ENCODE results near the gene CD82.

The CD82 gene

GRCh38 chr11:44607987-44608386 is 42.5 kb downstream of the CD82 start:
- in situ Hi-C loops (cut with MboI; ENCODE audit: low pct_unique_long_range_greater_than_20kb, low sequenced_read_pairs, unreplicated experiment), result loop anchor here (5.0 kb wide), 1 partner anchor 51 kb away; no protein-coding TSS in a partner anchor
- DNase-seq (ENCODE audit: low spot score), result no peak

GRCh38 chr11:44608651-44608990 is 43.2 kb downstream of the CD82 start:
- no peak for TF ChIP-seq CTCF (IDR thresholded peaks at IDR 0.05; ENCODE audit: extremely low read depth, insufficient read depth, missing control alignments)
- in situ Hi-C loops (cut with MboI; ENCODE audit: low pct_unique_long_range_greater_than_20kb, low sequenced_read_pairs, unreplicated experiment), result loop anchor here (5.0 kb wide), 1 partner anchor 51 kb away; no protein-coding TSS in a partner anchor

More at GRCh38 chr11:44607987-44608386, 42.5 kb downstream of the CD82 start:
- TF ChIP-seq CTCF (IDR thresholded peaks at IDR 0.05; ENCODE audit: extremely low read depth, insufficient read depth, missing control alignments), result no peak

GRCh38 chr11:44608991-44609782 is 43.7 kb downstream of the CD82 start:
- peak; percentile 61 for DNase-seq (ENCODE audit: low spot score)
- in situ Hi-C loops (cut with MboI; ENCODE audit: low pct_unique_long_range_greater_than_20kb, low sequenced_read_pairs, unreplicated experiment), result loop anchor here (5.0 kb wide), 1 partner anchor 52 kb away; no protein-coding TSS in a partner anchor
- TF ChIP-seq CTCF (IDR thresholded peaks at IDR 0.05; ENCODE audit: extremely low read depth, insufficient read depth, missing control alignments), result no peak

More at GRCh38 chr11:44608651-44608990, 43.2 kb downstream of the CD82 start:
- DNase-seq (ENCODE audit: low spot score), result no peak

- no peak for DNase-seq (ENCODE audit: low spot score)
- in situ Hi-C loops (cut with MboI; ENCODE audit: low pct_unique_long_range_greater_than_20kb, low sequenced_read_pairs, unreplicated experiment), result loop anchor here (5.0 kb wide), 1 partner anchor 52 kb away; no protein-coding TSS in a partner anchor
- TF ChIP-seq CTCF (IDR thresholded peaks at IDR 0.05; ENCODE audit: extremely low read depth, insufficient read depth, missing control alignments), result no peak
Observed at GRCh38 chr11:44609783-44610155, 44.3 kb downstream of the CD82 start.

- in situ Hi-C loops (cut with MboI; ENCODE audit: low pct_unique_long_range_greater_than_20kb, low sequenced_read_pairs, unreplicated experiment), result no loop called here
- no peak for TF ChIP-seq CTCF (IDR thresholded peaks at IDR 0.05; ENCODE audit: extremely low read depth, insufficient read depth, missing control alignments)
- DNase-seq (ENCODE audit: low spot score), result no peak
Observed at GRCh38 chr11:44610186-44610955, 44.9 kb downstream of the CD82 start.

GRCh38 chr11:44611088-44611487 is 45.6 kb downstream of the CD82 start:
- no peak for TF ChIP-seq CTCF (IDR thresholded peaks at IDR 0.05; ENCODE audit: extremely low read depth, insufficient read depth, missing control alignments)
- no peak for DNase-seq (ENCODE audit: low spot score)
- in situ Hi-C loops (cut with MboI; ENCODE audit: low pct_unique_long_range_greater_than_20kb, low sequenced_read_pairs, unreplicated experiment), result no loop called here

Measured in GM13977 (cell line).